Stimulated activated memory B cell treated with anti-CD40 and anti-IgM and Interleukin-4, amounts not matched to agents 10 μg/mL and 1 μg/mL and 100 μg/mL, for 72 hours (primary cell): ENCODE measurements around the gene STRADB.
"Not testable (repeated sequence)": the region's sequence is repeated elsewhere in the genome, so short reads cannot be mapped to it uniquely, and the experiment has no call there.

ENCODE experiments used
- ATAC-seq: fragments of 150-1000 bp; cut with Tn5 transposase; 2 replicates; pipeline ENCODE4 v1.10.0; 2021
- H3K27ac Mint-ChIP-seq: one replicate; pipeline ENCODE4 v1.8.0; 2022; ENCODE audit warnings: mild to moderate bottlenecking, mixed read lengths
- H3K27me3 Mint-ChIP-seq: one replicate; pipeline ENCODE4 v1.8.0; 2022; ENCODE audit warnings: mixed read lengths
- H3K36me3 Mint-ChIP-seq: one replicate; pipeline ENCODE4 v1.8.0; 2022; ENCODE audit warnings: mixed read lengths
- H3K4me1 Mint-ChIP-seq: one replicate; pipeline ENCODE4 v1.8.0; 2022; ENCODE audit warnings: mixed read lengths
- H3K4me3 Mint-ChIP-seq: one replicate; pipeline ENCODE4 v1.8.0; 2022; ENCODE audit warnings: mild to moderate bottlenecking, moderate library complexity, mixed read lengths
- H3K9me3 Mint-ChIP-seq: one replicate; pipeline ENCODE4 v1.8.0; 2022; ENCODE audit warnings: mixed read lengths

Gene STRADB

GRCh38 chr2:201419986-201420385 is 31.6 kb upstream of the STRADB start:
- ATAC-seq = no peak
- Mint-ChIP-seq H3K4me1 (peaks cover 36% of the 10 kb centered on the region), H3K36me3 (peaks cover 20% of the 10 kb centered on the region), H3K27ac (peak overlapping the region; percentile 71), H3K27me3 (no peaks in the 10 kb centered on the region), H3K9me3 (no peaks in the 10 kb centered on the region), H3K4me3 (no peak overlapping the region)

DNA sequence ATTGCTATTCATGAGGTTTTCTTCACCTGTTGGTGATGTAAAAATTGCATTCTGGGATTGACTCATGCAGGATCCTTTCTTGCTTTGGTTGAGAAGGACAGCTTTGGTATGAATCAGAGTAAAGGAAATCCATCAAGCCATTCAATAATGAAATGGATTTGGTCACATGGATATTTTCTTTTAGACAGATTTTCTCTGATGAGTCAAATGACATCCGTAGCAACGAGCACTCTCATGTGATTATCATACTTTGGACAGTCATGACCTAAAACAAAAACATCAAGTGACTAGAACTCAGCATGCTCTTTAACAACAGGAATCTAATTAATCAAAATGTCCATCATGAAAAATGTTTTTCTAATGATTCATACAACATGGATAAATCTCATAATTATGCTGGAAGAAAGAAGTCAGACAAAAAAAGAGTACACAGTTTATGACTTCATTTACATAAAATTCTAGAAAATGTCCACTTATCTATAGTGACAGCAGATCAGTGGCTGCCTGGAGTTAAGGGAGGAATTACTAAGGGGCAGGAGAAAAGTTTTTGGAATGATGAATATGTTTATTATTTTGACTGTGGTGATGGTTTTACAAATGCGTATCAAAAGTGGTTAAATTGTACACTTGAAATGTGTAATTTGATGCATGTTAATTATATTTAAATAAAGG is 31.0 kb upstream of the STRADB start:
- no peaks in the 10 kb centered on the region for H3K27me3 Mint-ChIP-seq
- H3K4me1 Mint-ChIP-seq = peaks cover 36% of the 10 kb centered on the region
- H3K36me3 Mint-ChIP-seq = peaks cover 20% of the 10 kb centered on the region
- no peak overlapping the region for H3K4me3 Mint-ChIP-seq
- no peak for ATAC-seq
- no peaks in the 10 kb centered on the region for H3K9me3 Mint-ChIP-seq
- peak overlapping the region; percentile 71 for H3K27ac Mint-ChIP-seq

- H3K9me3 Mint-ChIP-seq = peaks cover 3% of the 10 kb centered on the region
- H3K36me3 Mint-ChIP-seq = peaks cover 14% of the 10 kb centered on the region
- peaks cover 17% of the 10 kb centered on the region for H3K4me1 Mint-ChIP-seq
- H3K4me3 Mint-ChIP-seq = no peak overlapping the region
- ATAC-seq = no peak
- no peak overlapping the region for H3K27ac Mint-ChIP-seq
- no peaks in the 10 kb centered on the region for H3K27me3 Mint-ChIP-seq
Measured at GRCh38 chr2:201425952-201426351, 25.6 kb upstream of the STRADB start.

- peaks cover 21% of the 10 kb centered on the region for H3K36me3 Mint-ChIP-seq
- not testable (repeated sequence) for H3K4me1 Mint-ChIP-seq, ATAC-seq, H3K27ac Mint-ChIP-seq, H3K27me3 Mint-ChIP-seq, H3K4me3 Mint-ChIP-seq, H3K9me3 Mint-ChIP-seq
Measured at GRCh38 chr2:201428366-201428765, 23.2 kb upstream of the STRADB start.

DNA sequence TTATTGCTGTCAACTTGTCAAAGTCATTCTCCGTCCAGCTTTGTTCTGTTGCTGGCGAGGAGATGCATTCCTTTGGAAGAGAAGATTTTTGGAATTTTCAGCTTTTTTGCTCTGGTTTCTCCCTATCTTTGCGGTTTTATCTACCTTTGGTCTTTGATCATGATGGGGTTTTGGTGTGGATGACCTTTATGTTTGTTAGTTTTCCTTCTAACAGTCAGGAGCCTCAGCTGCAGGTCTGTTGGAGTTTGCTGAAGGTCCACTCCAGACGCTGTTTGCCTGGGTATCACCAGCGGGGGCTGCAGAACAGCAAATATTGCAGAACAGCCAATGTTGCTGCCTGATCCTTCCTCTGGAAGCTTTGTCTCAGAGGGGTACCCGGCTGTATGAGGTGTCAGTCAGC is 21.7 kb upstream of the STRADB start:
- peaks cover 21% of the 10 kb centered on the region for H3K36me3 Mint-ChIP-seq
- not testable (repeated sequence) for H3K27ac Mint-ChIP-seq, H3K27me3 Mint-ChIP-seq, H3K4me1 Mint-ChIP-seq, H3K4me3 Mint-ChIP-seq, H3K9me3 Mint-ChIP-seq, ATAC-seq

GRCh38 chr2:201430322-201430721 is 21.2 kb upstream of the STRADB start:
- H3K4me3 Mint-ChIP-seq, H3K27ac Mint-ChIP-seq, H3K4me1 Mint-ChIP-seq, ATAC-seq, H3K9me3 Mint-ChIP-seq, H3K27me3 Mint-ChIP-seq: not testable (repeated sequence)
- H3K36me3 Mint-ChIP-seq = peaks cover 21% of the 10 kb centered on the region

GRCh38 chr2:201430839-201431238 is 20.7 kb upstream of the STRADB start:
- no peak for ATAC-seq
- peaks cover 3% of the 10 kb centered on the region for H3K9me3 Mint-ChIP-seq
- H3K27ac Mint-ChIP-seq = no peak overlapping the region
- H3K4me1 Mint-ChIP-seq = no peaks in the 10 kb centered on the region
- no peaks in the 10 kb centered on the region for H3K27me3 Mint-ChIP-seq
- H3K36me3 Mint-ChIP-seq = peaks cover 21% of the 10 kb centered on the region
- no peak overlapping the region for H3K4me3 Mint-ChIP-seq

DNA sequence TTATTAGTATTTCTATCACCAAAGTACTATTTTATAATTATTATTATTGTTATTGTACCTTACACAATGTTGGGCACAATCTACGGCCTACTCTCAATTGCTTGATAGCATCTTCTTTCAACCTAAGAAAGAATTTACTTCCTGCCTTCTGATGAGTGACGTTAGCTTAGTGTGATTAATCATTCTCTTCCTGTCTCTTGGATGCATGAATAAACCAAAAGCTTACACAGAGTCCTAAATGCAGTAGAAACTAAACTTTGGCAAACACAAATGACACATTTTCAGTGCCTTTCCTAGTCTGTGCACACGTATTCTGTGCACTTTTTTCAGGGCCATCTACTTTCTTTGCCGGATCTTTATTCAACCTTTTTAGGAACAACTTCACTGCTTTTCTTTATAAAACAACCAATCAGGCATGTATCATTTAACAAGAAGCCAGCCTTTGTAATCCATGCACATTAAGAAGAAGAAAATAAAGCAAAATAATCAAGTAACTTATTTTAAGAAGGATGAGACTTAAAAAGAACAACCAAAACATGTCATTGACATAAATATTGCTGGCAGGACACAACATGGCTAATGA is 19.4 kb upstream of the STRADB start:
- Mint-ChIP-seq H3K4me1 (peaks cover 3% of the 10 kb centered on the region), H3K4me3 (no peak overlapping the region), H3K9me3 (peaks cover 3% of the 10 kb centered on the region)

DNA sequence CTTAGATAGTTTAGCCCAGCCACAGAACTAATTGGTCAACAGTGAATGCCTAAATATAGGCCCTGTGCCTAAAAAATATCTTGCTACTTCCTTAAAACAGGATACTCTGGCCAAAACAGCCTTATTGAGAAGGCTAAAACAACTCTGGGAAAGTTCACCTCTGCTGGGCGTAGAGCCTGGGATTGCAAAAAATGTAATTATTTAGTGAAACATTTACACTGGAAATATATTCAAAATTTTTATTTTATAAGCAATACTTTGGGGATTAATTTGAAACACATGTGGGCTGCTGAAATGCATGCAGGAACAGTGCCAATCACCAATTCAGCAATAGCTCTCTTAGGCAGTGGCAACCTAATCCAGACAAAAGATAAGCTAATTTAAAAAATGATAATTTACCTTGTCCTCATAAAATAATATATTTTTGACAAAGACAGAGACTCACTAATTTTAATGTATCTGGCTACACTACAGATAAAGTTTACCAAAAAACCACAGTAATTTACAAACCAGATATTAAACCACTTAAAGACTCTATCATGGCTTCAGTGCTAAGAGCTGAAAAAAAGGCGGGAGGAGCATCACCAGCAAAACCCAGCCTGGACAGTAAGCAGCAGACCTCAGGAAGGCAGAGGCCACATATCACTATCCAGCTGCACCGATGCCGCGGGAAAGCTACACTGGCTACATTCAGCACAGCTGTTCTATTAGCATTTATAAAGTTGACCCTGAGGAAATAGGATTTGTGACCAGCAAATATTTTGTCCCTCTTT is 18.7 kb upstream of the STRADB start:
- peaks cover 10% of the 10 kb centered on the region for H3K4me1 Mint-ChIP-seq
- H3K27me3 Mint-ChIP-seq = no peaks in the 10 kb centered on the region
- H3K36me3 Mint-ChIP-seq = peaks cover 27% of the 10 kb centered on the region
- H3K4me3 Mint-ChIP-seq = no peak overlapping the region
- H3K9me3 Mint-ChIP-seq = peaks cover 3% of the 10 kb centered on the region
- ATAC-seq = no peak
- H3K27ac Mint-ChIP-seq = no peak overlapping the region

More for the DNA sequence above, 19.4 kb upstream of the STRADB start:
- Mint-ChIP-seq H3K27ac (no peak overlapping the region), H3K27me3 (no peaks in the 10 kb centered on the region), H3K36me3 (peaks cover 24% of the 10 kb centered on the region)
- ATAC-seq = no peak

DNA sequence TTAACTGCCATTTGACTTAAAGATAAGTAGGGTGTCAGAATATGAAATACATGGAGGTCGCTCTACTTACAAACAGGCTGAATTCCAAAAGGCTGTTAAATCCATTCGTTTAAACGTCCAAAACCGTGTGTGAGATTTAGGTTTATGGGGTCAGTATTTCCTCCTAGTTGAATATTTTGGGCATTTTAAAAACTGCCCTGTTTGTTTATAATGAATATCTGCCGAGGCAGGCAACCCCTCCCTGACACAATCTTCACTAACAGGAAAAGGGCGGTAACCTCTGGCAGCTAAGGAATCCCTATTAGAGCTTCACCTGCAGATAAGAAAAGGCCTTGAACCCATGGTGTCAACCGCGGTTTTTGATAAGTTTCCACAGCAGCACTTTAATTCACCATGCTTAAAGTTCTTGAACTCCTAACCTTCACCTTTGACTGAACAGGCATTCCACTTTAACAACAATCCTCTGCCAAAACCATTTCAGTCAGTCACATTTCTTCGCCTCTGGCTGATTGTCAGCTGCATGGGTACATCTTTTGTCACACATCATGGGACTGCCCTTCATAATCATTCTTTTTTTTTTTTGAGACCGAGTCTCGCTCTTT is 18.0 kb upstream of the STRADB start:
- ATAC-seq = no peak
- H3K36me3 Mint-ChIP-seq = peaks cover 27% of the 10 kb centered on the region
- H3K4me3 Mint-ChIP-seq = no peak overlapping the region
- no peak overlapping the region for H3K27ac Mint-ChIP-seq
- H3K4me1 Mint-ChIP-seq = peaks cover 11% of the 10 kb centered on the region
- H3K27me3 Mint-ChIP-seq = no peaks in the 10 kb centered on the region
- peaks cover 3% of the 10 kb centered on the region for H3K9me3 Mint-ChIP-seq

DNA sequence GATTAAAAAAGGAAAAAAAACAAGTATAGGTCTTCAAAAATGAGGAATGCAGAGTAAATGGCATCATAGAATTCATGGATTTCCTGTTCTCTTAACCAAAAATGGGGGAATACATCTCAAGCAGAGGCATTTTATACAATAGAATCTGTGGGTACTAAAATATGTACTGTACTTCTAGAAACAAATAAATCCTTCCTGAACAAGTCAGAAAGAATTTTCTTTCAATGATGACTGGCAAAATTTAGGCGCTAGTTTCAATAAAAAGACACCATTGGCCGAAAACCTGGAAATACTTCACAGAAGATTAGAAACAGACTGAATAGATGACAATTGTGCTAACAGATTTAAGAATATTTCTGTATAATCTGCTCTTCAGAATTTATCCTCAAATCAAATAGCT is 15.4 kb upstream of the STRADB start:
- no peak for ATAC-seq
- H3K4me3 Mint-ChIP-seq = no peak overlapping the region
- peaks cover 18% of the 10 kb centered on the region for H3K4me1 Mint-ChIP-seq
- H3K27ac Mint-ChIP-seq = no peak overlapping the region
- H3K9me3 Mint-ChIP-seq = no peaks in the 10 kb centered on the region
- H3K36me3 Mint-ChIP-seq = peaks cover 18% of the 10 kb centered on the region
- H3K27me3 Mint-ChIP-seq = no peaks in the 10 kb centered on the region

DNA sequence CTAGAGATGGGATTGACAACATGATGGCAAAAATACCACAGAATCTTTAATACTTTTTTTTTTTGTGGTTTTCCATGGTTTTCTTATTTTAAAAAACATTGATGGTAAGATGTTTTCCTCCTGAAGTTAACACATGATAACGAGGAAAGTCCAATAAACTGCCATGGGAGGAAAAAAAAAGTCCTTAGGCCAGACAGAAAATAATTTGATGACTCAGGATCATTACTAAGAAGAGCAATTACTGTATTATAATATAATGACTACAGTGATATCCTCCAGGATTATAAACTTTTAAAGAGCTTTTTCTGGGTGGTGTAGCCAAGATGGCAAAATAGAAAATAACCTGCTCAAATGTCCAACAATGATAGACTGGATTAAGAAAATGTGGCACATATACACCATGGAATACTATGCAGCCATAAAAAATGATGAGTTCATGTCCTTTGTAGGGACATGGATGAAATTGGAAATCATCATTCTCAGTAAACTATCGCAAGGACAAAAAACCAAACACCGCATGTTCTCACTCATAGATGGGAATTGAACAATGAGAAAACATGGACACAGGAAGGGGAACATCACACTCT is 12.1 kb upstream of the STRADB start:
- Mint-ChIP-seq H3K36me3 (peaks cover 12% of the 10 kb centered on the region), H3K4me1 (peaks cover 25% of the 10 kb centered on the region)
- not testable (repeated sequence) for H3K9me3 Mint-ChIP-seq, H3K27me3 Mint-ChIP-seq, H3K27ac Mint-ChIP-seq, ATAC-seq, H3K4me3 Mint-ChIP-seq

DNA sequence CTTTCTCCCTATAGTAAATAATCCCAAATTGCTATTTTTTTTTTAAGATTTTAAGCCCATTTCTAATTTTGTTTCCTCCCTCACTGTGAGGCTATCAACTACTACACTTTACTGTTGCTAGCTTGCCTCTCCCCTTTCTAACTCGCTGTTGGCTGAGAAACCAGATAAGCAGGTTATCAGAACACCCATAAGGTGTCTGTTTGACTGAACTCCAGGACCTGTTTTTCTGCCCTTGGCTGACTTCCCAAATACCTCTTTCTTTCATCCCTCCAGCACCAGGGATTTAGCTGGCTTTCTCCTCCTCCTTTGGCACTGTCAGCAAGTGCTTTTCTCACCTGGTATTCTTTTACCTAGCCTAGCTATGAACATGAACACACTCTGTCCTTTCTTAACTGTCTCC is 11.4 kb upstream of the STRADB start:
- H3K27me3 Mint-ChIP-seq = no peaks in the 10 kb centered on the region
- peaks cover 25% of the 10 kb centered on the region for H3K4me1 Mint-ChIP-seq
- no peak for ATAC-seq
- peak overlapping the region; percentile 23 for H3K27ac Mint-ChIP-seq
- H3K9me3 Mint-ChIP-seq = no peaks in the 10 kb centered on the region
- peaks cover 12% of the 10 kb centered on the region for H3K36me3 Mint-ChIP-seq
- no peak overlapping the region for H3K4me3 Mint-ChIP-seq

DNA sequence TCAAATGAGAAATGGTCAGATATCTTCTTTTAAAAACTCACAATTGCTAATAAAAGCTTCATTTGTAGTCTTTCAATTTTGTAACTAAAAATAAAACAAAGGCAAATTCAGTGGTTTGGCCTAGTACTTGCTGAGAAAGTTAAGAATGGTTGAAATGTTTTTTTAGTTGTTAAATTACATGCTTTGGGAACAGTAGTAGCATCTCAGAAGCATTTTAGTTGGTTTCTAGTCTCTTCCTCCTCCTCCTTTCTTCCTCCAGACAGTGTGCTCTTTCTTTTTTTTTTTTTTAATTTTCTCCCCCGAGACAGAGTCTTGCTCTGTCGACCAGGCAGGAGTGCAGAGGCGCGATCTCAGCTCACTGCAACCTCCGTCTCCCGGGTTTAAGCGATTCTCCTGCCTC is 10.1 kb upstream of the STRADB start:
- Mint-ChIP-seq H3K9me3 (no peaks in the 10 kb centered on the region), H3K4me3 (peak overlapping the region; percentile 60), H3K27ac (peak overlapping the region; percentile 74), H3K4me1 (peaks cover 38% of the 10 kb centered on the region), H3K36me3 (peaks cover 12% of the 10 kb centered on the region), H3K27me3 (no peaks in the 10 kb centered on the region)
- ATAC-seq = no peak

GRCh38 chr2:201444746-201445465 is 6.6 kb upstream of the STRADB start:
- Mint-ChIP-seq H3K27ac (no peak overlapping the region), H3K4me1 (peaks cover 42% of the 10 kb centered on the region), H3K4me3 (no peak overlapping the region), H3K27me3 (no peaks in the 10 kb centered on the region), H3K36me3 (peaks cover 6% of the 10 kb centered on the region), H3K9me3 (no peaks in the 10 kb centered on the region)
- no peak for ATAC-seq
